Astrocyte (in vitro differentiated cells and primary cell): ENCODE measurements around the gene CGB3. TPM values are rescaled to one million over a fixed set of nuclear protein-coding genes. Genes with fewer than 3 reads are reported as not detected.

Experiments used
- DNase-seq: peaks from one replicate; pipeline ENCODE4 v3.0.0-alpha.2; 2010; ENCODE audit warnings: low read depth
- FAIRE-seq: peaks from 2 replicates; lab custom pipeline; 2011; peaks lifted over from hg19 to GRCh38; lab: Jason Lieb, UNC
- H2AFZ ChIP-seq: 2 replicates; pipeline ENCODE4 v1.6.0; 2012; ENCODE audit warnings: low read depth, low read length, inconsistent platforms
- H3K27ac ChIP-seq: 2 replicates; pipeline ENCODE4 v1.5.1; 2011; ENCODE audit warnings: low read depth, low read length, inconsistent platforms
- H3K27me3 ChIP-seq: 2 replicates; pipeline ENCODE4 v1.6.0; 2011; ENCODE audit warnings: low read length, inconsistent platforms; ENCODE audit not compliant: insufficient read depth
- H3K36me3 ChIP-seq: 2 replicates; pipeline ENCODE4 v1.5.1; 2011; ENCODE audit warnings: low read length, inconsistent platforms; ENCODE audit not compliant: insufficient read depth
- H3K4me1 ChIP-seq: 2 replicates; pipeline ENCODE4 v1.5.1; 2011; ENCODE audit warnings: low read length, inconsistent platforms; ENCODE audit not compliant: insufficient read depth
- H3K4me2 ChIP-seq: 2 replicates; pipeline ENCODE4 v1.6.0; 2012; ENCODE audit warnings: low read length, inconsistent platforms
- H3K4me3 ChIP-seq: 2 replicates; pipeline ENCODE4 v1.5.1; 2011; ENCODE audit warnings: low read depth, mild to moderate bottlenecking, low read length, inconsistent platforms; ENCODE audit not compliant: insufficient read depth
- H3K79me2 ChIP-seq: 2 replicates; pipeline ENCODE4 v1.6.0; 2012; ENCODE audit warnings: mild to moderate bottlenecking, low read length, inconsistent platforms; ENCODE audit not compliant: insufficient read depth
- H3K9ac ChIP-seq: 2 replicates; pipeline ENCODE4 v1.6.0; 2012; ENCODE audit warnings: mild to moderate bottlenecking, low read length, inconsistent platforms
- H3K9me3 ChIP-seq: 2 replicates; pipeline ENCODE4 v1.5.1; 2012; ENCODE audit warnings: low read depth, mild to moderate bottlenecking, low read length, inconsistent platforms; ENCODE audit not compliant: insufficient read depth
- H4K20me1 ChIP-seq: 2 replicates; pipeline ENCODE4 v1.6.0; 2012; ENCODE audit warnings: low read length, inconsistent platforms; ENCODE audit not compliant: insufficient read depth
- H3K27ac Mint-ChIP-seq: one replicate; pipeline ENCODE4 v1.8.0; 2021; ENCODE audit warnings: mild to moderate bottlenecking, mixed read lengths; ENCODE audit not compliant: unreplicated experiment
- H3K27me3 Mint-ChIP-seq: one replicate; pipeline ENCODE4 v1.8.0; 2021; ENCODE audit warnings: low read depth, mixed read lengths; ENCODE audit not compliant: unreplicated experiment
- H3K36me3 Mint-ChIP-seq: one replicate; pipeline ENCODE4 v1.8.0; 2021; ENCODE audit warnings: low read depth, mixed read lengths; ENCODE audit not compliant: unreplicated experiment
- H3K4me1 Mint-ChIP-seq: one replicate; pipeline ENCODE4 v1.8.0; 2021; ENCODE audit warnings: low read depth, mixed read lengths; ENCODE audit not compliant: unreplicated experiment
- H3K4me3 Mint-ChIP-seq: one replicate; pipeline ENCODE4 v1.8.0; 2021; ENCODE audit warnings: mild to moderate bottlenecking, moderate library complexity, mixed read lengths; ENCODE audit not compliant: unreplicated experiment
- H3K9me3 Mint-ChIP-seq: one replicate; pipeline ENCODE4 v1.8.0; 2021; ENCODE audit warnings: mild to moderate bottlenecking, mixed read lengths; ENCODE audit not compliant: unreplicated experiment
- CTCF ChIP-seq: IDR thresholded peaks from 2 replicates; pipeline ENCODE4 v1.5.1; 2011; ENCODE audit warnings: low read depth, mild to moderate bottlenecking, inconsistent platforms, low read length, moderate library complexity; ENCODE audit not compliant: insufficient read depth
- EZH2 ChIP-seq: IDR thresholded peaks from 2 replicates; pipeline ENCODE4 v1.6.1; 2012; ENCODE audit warnings: mild to moderate bottlenecking, low read length, inconsistent platforms; ENCODE audit not compliant: insufficient read depth
- total RNA-seq: library from RNA; stranded (reverse); gene quantifications from 2 replicates; pipeline ENCODE4 v1.2.1, GENCODE V29; 2021

Gene CGB3
- total RNA-seq, 1 donor from 2014 or later = 3.6 TPM

- H3K36me3 ChIP-seq = peaks cover 11% of the 10 kb centered on the region
- Mint-ChIP-seq H3K27me3 (no peaks in the 10 kb centered on the region), H3K4me3 (no peak overlapping the region), H3K27ac (no peak overlapping the region), H3K4me1 (no peaks in the 10 kb centered on the region), H3K9me3 (no peaks in the 10 kb centered on the region), H3K36me3 (peaks cover 14% of the 10 kb centered on the region)
- no peak overlapping the region for H3K4me2 ChIP-seq
- no peaks in the 10 kb centered on the region for H3K27me3 ChIP-seq
- no peaks in the 10 kb centered on the region for H3K79me2 ChIP-seq
- no peak overlapping the region for H2AFZ ChIP-seq
- no peak overlapping the region for H3K9ac ChIP-seq
- no peaks in the 10 kb centered on the region for H3K9me3 ChIP-seq
- peaks cover 4% of the 10 kb centered on the region for H4K20me1 ChIP-seq
- TF ChIP-seq CTCF = no peak
- TF ChIP-seq EZH2 = no peak
- no peak overlapping the region for H3K4me3 ChIP-seq
- FAIRE-seq (no peak), DNase-seq (no peak)
- H3K4me1 ChIP-seq = no peaks in the 10 kb centered on the region
- H3K27ac ChIP-seq = no peak overlapping the region
Measured at GRCh38 chr19:49010453-49010852, 13.7 kb downstream of the CGB3 start.

- Histone ChIP-seq H3K4me2 (no peak overlapping the region), H2AFZ (no peak overlapping the region), H4K20me1 (peaks cover 7% of the 10 kb centered on the region), H3K4me3 (no peak overlapping the region), H3K4me1 (no peaks in the 10 kb centered on the region), H3K9ac (no peak overlapping the region), H3K27me3 (no peaks in the 10 kb centered on the region), H3K9me3 (no peaks in the 10 kb centered on the region), H3K79me2 (no peaks in the 10 kb centered on the region), H3K36me3 (peaks cover 11% of the 10 kb centered on the region), H3K27ac (no peak overlapping the region)
- Mint-ChIP-seq H3K4me1 (no peaks in the 10 kb centered on the region), H3K36me3 (peaks cover 13% of the 10 kb centered on the region), H3K9me3 (no peaks in the 10 kb centered on the region), H3K27me3 (no peaks in the 10 kb centered on the region), H3K4me3 (no peak overlapping the region), H3K27ac (no peak overlapping the region)
- no peak for DNase-seq
- TF ChIP-seq CTCF (no peak), EZH2 (no peak)
- FAIRE-seq = no peak
Measured at GRCh38 chr19:49009828-49010227, 14.3 kb downstream of the CGB3 start.

GRCh38 chr19:49006905-49007304 lies 17.2 kb downstream of the CGB3 start:
- Mint-ChIP-seq H3K4me3 (no peak overlapping the region), H3K27me3 (no peaks in the 10 kb centered on the region), H3K27ac (no peak overlapping the region), H3K9me3 (no peaks in the 10 kb centered on the region), H3K36me3 (peaks cover 21% of the 10 kb centered on the region), H3K4me1 (no peaks in the 10 kb centered on the region)
- H3K9ac ChIP-seq = no peak overlapping the region
- FAIRE-seq (no peak), DNase-seq (no peak)
- H3K4me1 ChIP-seq = no peaks in the 10 kb centered on the region
- H3K9me3 ChIP-seq = no peaks in the 10 kb centered on the region
- no peaks in the 10 kb centered on the region for H3K27me3 ChIP-seq
- no peak for TF ChIP-seq EZH2
- no peak for TF ChIP-seq CTCF
- H2AFZ ChIP-seq = no peak overlapping the region
- H3K4me2 ChIP-seq = no peak overlapping the region
- no peaks in the 10 kb centered on the region for H3K79me2 ChIP-seq
- H4K20me1 ChIP-seq = peaks cover 3% of the 10 kb centered on the region
- no peak overlapping the region for H3K27ac ChIP-seq
- H3K4me3 ChIP-seq = no peak overlapping the region
- peaks cover 18% of the 10 kb centered on the region for H3K36me3 ChIP-seq
